Stimulated activated CD8-positive, alpha-beta memory T cell treated with anti-CD3 and anti-CD28 coated beads, Interleukin-15, amount 100 ng/mL, for 24 hours (primary cell): ENCODE results near the gene SLF1.

Experiments used
- DNase-seq: peaks from one replicate; pipeline ENCODE4 v3.0.0-alpha.2; 2020; ENCODE audit warnings: low read depth

The SLF1 gene

GRCh38 chr5:94661086-94661485, 42.6 kb downstream of the SLF1 start:
- DNase-seq, result no peak

- no peak for DNase-seq
Observed at GRCh38 chr5:94667937-94668336, 49.5 kb downstream of the SLF1 start.

GRCh38 chr5:94670726-94671125, 52.3 kb downstream of the SLF1 start:
- no peak for DNase-seq

- DNase-seq, result no peak
Observed at GRCh38 chr5:94672746-94673145, 54.3 kb downstream of the SLF1 start.

GRCh38 chr5:94674490-94675382, 56.3 kb downstream of the SLF1 start:
- no peak for DNase-seq

GRCh38 chr5:94675965-94676618, 57.6 kb downstream of the SLF1 start:
- DNase-seq, result no peak

GRCh38 chr5:94682814-94683520, 64.5 kb downstream of the SLF1 start:
- no peak for DNase-seq

GRCh38 chr5:94689908-94690307, 71.4 kb downstream of the SLF1 start:
- DNase-seq, result no peak

- DNase-seq, result no peak
Observed at GRCh38 chr5:94690778-94691177, 72.3 kb downstream of the SLF1 start.

GRCh38 chr5:94691291-94691690, 72.8 kb downstream of the SLF1 start:
- DNase-seq, result no peak

- DNase-seq, result no peak
Observed at GRCh38 chr5:94691949-94692348, 73.5 kb downstream of the SLF1 start.

- DNase-seq, result no peak
Observed at GRCh38 chr5:94692581-94692980, 74.1 kb downstream of the SLF1 start.

GRCh38 chr5:94693043-94693822, 74.8 kb downstream of the SLF1 start:
- DNase-seq, result no peak

GRCh38 chr5:94693845-94694370, 75.4 kb downstream of the SLF1 start:
- no peak for DNase-seq

GRCh38 chr5:94694671-94695070, 76.2 kb downstream of the SLF1 start:
- DNase-seq, result no peak

GRCh38 chr5:94698197-94698596, 79.7 kb downstream of the SLF1 start:
- DNase-seq, result no peak

GRCh38 chr5:94699562-94699961, 81.1 kb downstream of the SLF1 start:
- DNase-seq, result no peak

GRCh38 chr5:94700592-94700991, 82.1 kb downstream of the SLF1 start:
- DNase-seq, result no peak

- DNase-seq, result no peak
Observed at GRCh38 chr5:94702729-94703128, 84.3 kb downstream of the SLF1 start.

- no peak for DNase-seq
Observed at GRCh38 chr5:94705427-94705826, 87.0 kb downstream of the SLF1 start.

GRCh38 chr5:94707359-94707758, 88.9 kb downstream of the SLF1 start:
- no peak for DNase-seq

GRCh38 chr5:94709277-94709676, 90.8 kb downstream of the SLF1 start:
- no peak for DNase-seq
